Tibial nerve (tissue), 4 donors: ENCODE measurements around the gene CFAP61. TPM values are rescaled to one million over a fixed set of nuclear protein-coding genes. Genes with fewer than 3 reads are reported as not detected.

Source experiments
- DNase-seq, 2 donors: peaks; one replicate each; pipeline ENCODE4 v3.0.0-alpha.2; 2019; ENCODE audit warnings: low spot score in 2 of 2
- H3K27ac ChIP-seq, 4 donors: fragments of 200-600 bp; sonication (generic) in 3 of 4; one replicate each; pipeline ENCODE4 v1.5.1; 2017 to 2019; ENCODE audit warnings: mild to moderate bottlenecking in 1 of 4
- H3K27me3 ChIP-seq, 2 donors: fragments of 200-600 bp; sonication (generic) in 1 of 2; one replicate each; pipeline versions ENCODE4 v1.5.1 to v1.6.0; 2017 to 2019
- H3K36me3 ChIP-seq, 3 donors: fragments of 200-600 bp; sonication (generic); one replicate each; pipeline ENCODE4 v1.5.1; 2018 to 2019
- H3K4me1 ChIP-seq, 4 donors: fragments of 200-600 bp; sonication (generic) in 3 of 4; one replicate each; pipeline ENCODE4 v1.5.1; 2017 to 2019
- H3K4me3 ChIP-seq, 4 donors: fragments of 200-600 bp; sonication (generic) in 3 of 4; one replicate each; pipeline ENCODE4 v1.5.1; 2017 to 2019; ENCODE audit warnings: mild to moderate bottlenecking in 1 of 4, moderate library complexity in 1 of 4
- H3K9me3 ChIP-seq, 4 donors: fragments of 200-600 bp; sonication (generic) in 3 of 4; one replicate each; pipeline ENCODE4 v1.5.1; 2017 to 2019
- CTCF ChIP-seq, 5 experiments: fragments of 200-600 bp in 3 of 5; fragments of 450-650 bp in 2 of 5; sonication (generic) in 3 of 5; IDR thresholded peaks; one replicate each; pipeline ENCODE4 v1.5.1; 2016 to 2019; ENCODE audit warnings: antibody characterized with exemption in 5 of 5, mild to moderate bottlenecking in 3 of 5, moderate library complexity in 2 of 5
- EP300 ChIP-seq, 2 donors: sonication (generic); formaldehyde crosslinking; IDR thresholded peaks; one replicate each; pipeline ENCODE4 v1.6.1; 2017; ENCODE audit warnings: antibody characterized with exemption in 2 of 2, mild to moderate bottlenecking in 1 of 2
- POLR2A ChIP-seq, 2 donors: fragments of 450-650 bp; IDR thresholded peaks; one replicate each; pipeline ENCODE4 v1.6.1; 2017; ENCODE audit warnings: antibody characterized with exemption in 2 of 2, mild to moderate bottlenecking in 2 of 2, moderate library complexity in 2 of 2
- WGBS, 2 donors: methylation state at CpG; one replicate each; pipeline ENCODE4 v1.1.5; 2018; 5-methylcytosine and 5-hydroxymethylcytosine counted together
- total RNA-seq, 4 donors: library from RNA; depleted of rRNA; stranded (reverse); fragments of >200 nt; gene quantifications; one replicate each; pipeline ENCODE4 v1.1.0, GENCODE V29; 2016

CFAP61 gene
- total RNA-seq, 4 donors from 2014 or later, result 0.21 to 1.5 (median 0.60) TPM; not detected in 1

GRCh38 chr20:20207291-20207690, 155.0 kb downstream of the CFAP61 start:
- 9 to 12% methylated on average over 6 of the region's 6 CpGs for WGBS, 2 donors
- Histone ChIP-seq H3K4me1 (no peaks in the 10 kb centered on the region), H3K36me3 (no peaks in the 10 kb centered on the region), H3K27ac (no peak overlapping the region), H3K27me3 (no peaks in the 10 kb centered on the region), H3K9me3 (no peaks in the 10 kb centered on the region), H3K4me3 (no peak overlapping the region)
- no peak for TF ChIP-seq EP300 (IDR thresholded peaks at IDR 0.05)
- no peak for TF ChIP-seq POLR2A (IDR thresholded peaks at IDR 0.05)
- TF ChIP-seq CTCF (IDR thresholded peaks at IDR 0.05), result no peak
- DNase-seq, result no peak

- H3K27ac ChIP-seq, result no peak overlapping the region
- H3K27me3 ChIP-seq, result no peaks in the 10 kb centered on the region
- H3K36me3 ChIP-seq, result no peaks in the 10 kb centered on the region
- H3K4me1 ChIP-seq, result no peaks in the 10 kb centered on the region
- no peaks in the 10 kb centered on the region for H3K9me3 ChIP-seq
- TF ChIP-seq EP300 (IDR thresholded peaks at IDR 0.05) (no peak), CTCF (IDR thresholded peaks at IDR 0.05) (no peak), POLR2A (IDR thresholded peaks at IDR 0.05) (no peak)
- WGBS, 2 donors, result 82 to 87% methylated on average over 7 of the region's 7 CpGs
- H3K4me3 ChIP-seq, result no peak overlapping the region
- DNase-seq, result no peak
Observed at GRCh38 chr20:20207872-20208271, 155.5 kb downstream of the CFAP61 start.

GRCh38 chr20:20209684-20210083, 157.4 kb downstream of the CFAP61 start:
- Histone ChIP-seq H3K36me3 (no peaks in the 10 kb centered on the region), H3K4me3 (no peak overlapping the region), H3K9me3 (no peaks in the 10 kb centered on the region), H3K27ac (no peak overlapping the region), H3K27me3 (no peaks in the 10 kb centered on the region), H3K4me1 (no peaks in the 10 kb centered on the region)
- DNase-seq, result no peak
- WGBS, 2 donors, result 86 to 88% methylated on average over 5 of the region's 5 CpGs
- TF ChIP-seq POLR2A (IDR thresholded peaks at IDR 0.05) (no peak), CTCF (IDR thresholded peaks at IDR 0.05) (no peak), EP300 (IDR thresholded peaks at IDR 0.05) (no peak)

- H3K27me3 ChIP-seq, result no peaks in the 10 kb centered on the region
- no peak overlapping the region for H3K4me3 ChIP-seq
- 46 to 48% methylated on average over 5 of the region's 5 CpGs for WGBS, 2 donors
- H3K4me1 ChIP-seq, result no peaks in the 10 kb centered on the region
- no peak overlapping the region for H3K27ac ChIP-seq
- no peaks in the 10 kb centered on the region for H3K36me3 ChIP-seq
- no peaks in the 10 kb centered on the region for H3K9me3 ChIP-seq
- no peak for DNase-seq
- no peak for TF ChIP-seq EP300 (IDR thresholded peaks at IDR 0.05)
- no peak for TF ChIP-seq POLR2A (IDR thresholded peaks at IDR 0.05)
- no peak for TF ChIP-seq CTCF (IDR thresholded peaks at IDR 0.05)
Observed at GRCh38 chr20:20210327-20210726, 158.0 kb downstream of the CFAP61 start.

- no peak overlapping the region for H3K27ac ChIP-seq
- 81% methylated on average over 6 of the region's 6 CpGs for WGBS, 2 donors
- H3K4me1 ChIP-seq, result no peaks in the 10 kb centered on the region
- H3K36me3 ChIP-seq, result no peaks in the 10 kb centered on the region
- H3K9me3 ChIP-seq, result no peaks in the 10 kb centered on the region
- H3K4me3 ChIP-seq, result no peak overlapping the region
- no peaks in the 10 kb centered on the region for H3K27me3 ChIP-seq
- TF ChIP-seq EP300 (IDR thresholded peaks at IDR 0.05), result no peak
- TF ChIP-seq CTCF (IDR thresholded peaks at IDR 0.05), result no peak
- no peak for TF ChIP-seq POLR2A (IDR thresholded peaks at IDR 0.05)
- DNase-seq, result no peak
Observed at GRCh38 chr20:20210943-20211273, 158.6 kb downstream of the CFAP61 start.
